H1 (cell line): ENCODE data around the gene GMPR2. TPM values are rescaled to one million over a fixed set of nuclear protein-coding genes. Genes with fewer than 3 reads are reported as not detected.

ENCODE experiments used
- CTCF ChIA-PET: fragments of 300-600 bp; sonication (Branson Sonifier 250); formaldehyde crosslinking; loops from one replicate; lab custom pipeline; 2021; ENCODE audit not compliant: partially characterized antibody; lab: Charles Lee
- POLR2A ChIA-PET: fragments of 300-600 bp; sonication (Branson Sonifier 250); formaldehyde crosslinking; loops from one replicate; lab custom pipeline; 2021; ENCODE audit warnings: inconsistent platforms; ENCODE audit not compliant: partially characterized antibody; lab: Charles Lee
- DNase-seq, 2 experiments: peaks; one replicate each; pipeline versions ENCODE4 v3.0.0 to v3.0.0-alpha.2; 2010 to 2022; ENCODE audit warnings: low spot score in 2 of 2, low read depth in 1 of 2, mixed read lengths in 1 of 2
- FAIRE-seq: peaks from 2 replicates; lab custom pipeline; 2011; peaks lifted over from hg19 to GRCh38; lab: Jason Lieb, UNC
- H2AFZ ChIP-seq: 2 replicates; pipeline ENCODE4 v1.8.1; 2012; ENCODE audit warnings: low read length, inconsistent platforms
- H2AK5ac ChIP-seq: 2 replicates; pipeline ENCODE4 v1.6.1; 2013; ENCODE audit warnings: low read depth, low read length
- H2BK120ac ChIP-seq: replicated peaks from 2 replicates; pipeline ENCODE3; 2013; ENCODE audit warnings: low read depth, low read length, inconsistent platforms
- H2BK12ac ChIP-seq: 2 replicates; pipeline ENCODE4 v1.6.1; 2013; ENCODE audit warnings: low read depth, low read length
- H2BK15ac ChIP-seq: 2 replicates; pipeline ENCODE4 v1.6.1; 2013; ENCODE audit warnings: low read length
- H2BK20ac ChIP-seq: 2 replicates; pipeline ENCODE4 v1.6.1; 2013; ENCODE audit warnings: low read length
- H2BK5ac ChIP-seq: 2 replicates; pipeline ENCODE4 v1.6.1; 2013; ENCODE audit warnings: low read depth, low read length
- H3K14ac ChIP-seq: 2 replicates; pipeline ENCODE4 v1.6.1; 2013; ENCODE audit warnings: inconsistent platforms; ENCODE audit not compliant: insufficient read length
- H3K18ac ChIP-seq: 2 replicates; pipeline ENCODE4 v1.6.1; 2013; ENCODE audit warnings: low read length; ENCODE audit errors: extremely low read depth
- H3K23ac ChIP-seq: 2 replicates; pipeline ENCODE4 v1.6.1; 2013; ENCODE audit warnings: inconsistent platforms; ENCODE audit not compliant: insufficient read length
- H3K23me2 ChIP-seq: 2 replicates; pipeline ENCODE4 v1.6.1; 2013; ENCODE audit warnings: low read depth, low read length
- H3K27ac ChIP-seq: 2 replicates; pipeline ENCODE4 v1.6.1; 2011; ENCODE audit warnings: low read depth, low read length, inconsistent platforms
- H3K27me3 ChIP-seq, 4 experiments: replicated peaks in 1 of 4; 1 replicate in 1 of 4; 2 replicates in 3 of 4; pipeline versions ENCODE4 v1.6.1 to v1.8.1; 2011 to 2013; ENCODE audit warnings: low read length in 3 of 4, mild to moderate bottlenecking in 3 of 4, inconsistent platforms in 2 of 4, mixed read lengths in 2 of 4, moderate library complexity in 1 of 4; ENCODE audit not compliant: control insufficient read depth in 3 of 4, insufficient read depth in 3 of 4; ENCODE audit errors: extremely low read depth in 1 of 4
- H3K36me3 ChIP-seq, 4 experiments: 2 replicates each; pipeline versions ENCODE4 v1.6.1 to v1.8.1; 2011 to 2013; ENCODE audit warnings: mild to moderate bottlenecking in 4 of 4, low read length in 3 of 4, moderate library complexity in 2 of 4, control low read depth in 1 of 4, inconsistent platforms in 1 of 4; ENCODE audit not compliant: insufficient read depth in 4 of 4, control insufficient read depth in 2 of 4
- H3K4ac ChIP-seq: replicated peaks from 2 replicates; pipeline ENCODE3; 2013; ENCODE audit warnings: low read length, low read depth, mixed read lengths, inconsistent platforms; ENCODE audit not compliant: insufficient read length
- H3K4me1 ChIP-seq, 4 experiments: replicated peaks in 1 of 4; 1 replicate in 1 of 4; 2 replicates in 3 of 4; pipeline versions ENCODE4 v1.6.1 to v1.8.1; 2011 to 2013; ENCODE audit warnings: low read length in 3 of 4, inconsistent platforms in 2 of 4, mixed read lengths in 1 of 4; ENCODE audit not compliant: insufficient read depth in 4 of 4, control insufficient read depth in 3 of 4
- H3K4me2 ChIP-seq, 2 experiments: 2 replicates each; pipeline versions ENCODE4 v1.6.1 to v1.8.1; 2011 to 2013; ENCODE audit warnings: low read depth in 2 of 2, low read length in 2 of 2, control low read depth in 1 of 2, inconsistent platforms in 1 of 2, mild to moderate bottlenecking in 1 of 2; ENCODE audit not compliant: insufficient read depth in 1 of 2
- H3K4me3 ChIP-seq, 4 experiments: fragments of 200-600, 300-600 bp in 1 of 4; sonication (generic), shearing (Covaris generic), sonication (Bioruptor Twin) in 1 of 4; 2 replicates each; pipeline versions ENCODE4 v1.5.1 to v1.8.1; 2011 to 2016; ENCODE audit warnings: low read length in 4 of 4, low read depth in 3 of 4, control low read depth in 2 of 4, inconsistent platforms in 2 of 4, mild to moderate bottlenecking in 2 of 4, mixed read lengths in 1 of 4, moderate library complexity in 1 of 4; ENCODE audit not compliant: insufficient read depth in 2 of 4; ENCODE audit errors: extremely low read depth in 1 of 4
- H3K56ac ChIP-seq: replicated peaks from 2 replicates; pipeline ENCODE3; 2013; ENCODE audit warnings: low read depth, mild to moderate bottlenecking, mixed read lengths, low read length, inconsistent platforms; ENCODE audit not compliant: insufficient read length
- H3K79me1 ChIP-seq: 2 replicates; pipeline ENCODE4 v1.6.1; 2013; ENCODE audit warnings: low read depth, low read length, control low read depth
- H3K79me2 ChIP-seq, 2 experiments: 2 replicates each; pipeline versions ENCODE4 v1.6.1 to v1.8.1; 2012 to 2013; ENCODE audit warnings: low read length in 2 of 2, mild to moderate bottlenecking in 2 of 2, inconsistent platforms in 1 of 2; ENCODE audit not compliant: insufficient read depth in 2 of 2, control insufficient read depth in 1 of 2
- H3K9ac ChIP-seq, 4 experiments: replicated peaks in 1 of 4; 1 replicate in 1 of 4; 2 replicates in 3 of 4; pipeline versions ENCODE4 v1.6.1 to v1.8.1; 2011 to 2013; ENCODE audit warnings: low read depth in 3 of 4, low read length in 3 of 4, control low read depth in 2 of 4, mild to moderate bottlenecking in 2 of 4, moderate library complexity in 2 of 4, inconsistent platforms in 1 of 4; ENCODE audit errors: extremely low read depth in 1 of 4
- H3K9me3 ChIP-seq, 2 experiments: 2 replicates each; pipeline versions ENCODE4 v1.6.1 to v1.8.1; 2012 to 2013; ENCODE audit warnings: mild to moderate bottlenecking in 2 of 2, moderate library complexity in 2 of 2, control low read depth in 1 of 2, inconsistent platforms in 1 of 2, low read depth in 1 of 2, low read length in 1 of 2, mixed read lengths in 1 of 2; ENCODE audit not compliant: insufficient read depth in 2 of 2
- H4K20me1 ChIP-seq, 2 experiments: replicated peaks in 1 of 2; 2 replicates each; pipeline versions ENCODE3 to v1.8.1; 2011 to 2013; ENCODE audit warnings: inconsistent platforms in 2 of 2, low read length in 2 of 2, mild to moderate bottlenecking in 1 of 2; ENCODE audit not compliant: insufficient read depth in 2 of 2, control insufficient read depth in 1 of 2
- H4K5ac ChIP-seq: 2 replicates; pipeline ENCODE4 v1.6.1; 2013; ENCODE audit warnings: low read length, low read depth, mixed read lengths, inconsistent platforms; ENCODE audit not compliant: insufficient read length
- H4K8ac ChIP-seq: 2 replicates; pipeline ENCODE4 v1.8.0; 2013; ENCODE audit warnings: mild to moderate bottlenecking, moderate library complexity, low read length, inconsistent platforms; ENCODE audit not compliant: insufficient read depth; ENCODE audit errors: extremely low read depth
- H4K91ac ChIP-seq: replicated peaks from 2 replicates; pipeline ENCODE3; 2013; ENCODE audit warnings: low read length, mixed read lengths, inconsistent platforms; ENCODE audit not compliant: insufficient read length
- BACH1 ChIP-seq: IDR thresholded peaks from 2 replicates; pipeline ENCODE4 v1.6.1; 2012; ENCODE audit warnings: low read length, improper control_type of control experiment
- SAP30 ChIP-seq: fragments of 300-600 bp; sonication (generic); IDR thresholded peaks from 2 replicates; pipeline ENCODE4 v1.7.1; 2012; ENCODE audit warnings: low read length, moderate library complexity, mild to moderate bottlenecking, inconsistent platforms; ENCODE audit not compliant: insufficient read depth, insufficient replicate concordance
- WGBS, 2 experiments: shearing (Covaris generic) in 1 of 2; methylation state at CpG; one replicate each; pipeline versions ENCODE4 v1.1.6 to v1.1.7; 2013 to 2015; ENCODE audit warnings: low lambda C conversion rate in 2 of 2, mixed read lengths in 2 of 2, inconsistent platforms in 1 of 2, low coverage in 1 of 2, missing lambda C conversion rate in 1 of 2; ENCODE audit not compliant: insufficient replicate concordance in 2 of 2, insufficient coverage in 1 of 2, insufficient read length in 1 of 2; ENCODE audit errors: extremely low coverage in 1 of 2, missing lambda C conversion rate in 1 of 2; 5-methylcytosine and 5-hydroxymethylcytosine counted together
- polyA plus RNA-seq, 7 experiments: library from polyadenylated mRNA; depleted of rRNA in 3 of 7; stranded (reverse) in 5 of 7; unstranded in 2 of 7; fragments of >200 nt in 5 of 7; fragments of 200-250 nt in 2 of 7; gene quantifications; 1 replicate in 5 of 7; 2 replicates in 1 of 7; 4 replicates in 1 of 7; pipeline versions ENCODE4 v1.2.1 to v1.2.3, GENCODE V29; 2011 to 2013; ENCODE audit warnings: missing spikeins in 2 of 7, mixed read lengths in 2 of 7
- total RNA-seq: library from RNA; stranded (reverse); fragmentation: NEBNext Ultra II Directional; extraction: Animal tissue kit (Norgen Biotek cat#: 25700); gene quantifications from 2 replicates; pipeline ENCODE4 v1.2.1, GENCODE V29; 2021

The GMPR2 gene
- total and polyA plus RNA-seq, 2 of the 8 experiments (the other 6 are each of a cell fraction or from before 2014, with no cell fraction given): 61.6 to 85.3 TPM

- Histone ChIP-seq H2BK12ac (no peak overlapping the region), H2BK15ac (no peak overlapping the region), H4K5ac (no peak overlapping the region), H3K56ac (peak overlapping the region; percentile 11), H3K18ac (no peak overlapping the region), H2AFZ (no peak overlapping the region), H3K27me3 (no peaks in the 10 kb centered on the region; a peak in 1 of 7 replicates), H2BK20ac (no peak overlapping the region), H2BK120ac (no peak overlapping the region), H3K23ac (no peak overlapping the region), H3K4ac (no peak overlapping the region), H3K9me3 (no peaks in the 10 kb centered on the region), H3K79me1 (no peaks in the 10 kb centered on the region), H4K91ac (peak overlapping the region; percentile 60), H3K36me3 (no peaks in the 10 kb centered on the region; a peak in 2 of 8 replicates), H3K27ac (no peak overlapping the region), H4K20me1 (peaks cover 0 to 2% of the 10 kb centered on the region in 2 experiments), H2AK5ac (no peak overlapping the region), H2BK5ac (no peak overlapping the region; the same call in 1 of the 2 replicates), H3K14ac (no peak overlapping the region), H3K4me1 (peaks cover 0 to 4% (median 2%) of the 10 kb centered on the region in 4 experiments; a peak in 4 of 7 replicates), H3K23me2 (peaks cover 5% of the 10 kb centered on the region), H3K4me2 (peak overlapping the region; percentile 55 to 97), H4K8ac (peak overlapping the region; percentile 51; the same call in 1 of the 2 replicates), H3K9ac (no peak overlapping the region), H3K79me2 (no peaks in the 10 kb centered on the region), H3K4me3 (peak overlapping the region; percentile 61 to 89 (median 82))
- no peak for FAIRE-seq
- ChIA-PET POLR2A (interaction anchor here (0.8 to 3.8 kb wide), 27 partner anchors 9 to 136 kb away, joined by 3 to 26 read pairs (median 7); partner anchors contain the start of genes CHMP4A, CIDEB, DHRS1 and EMC9), CTCF (interaction anchor here (0.7 to 8.6 kb wide), 14 partner anchors 10 to 214 kb away, joined by 3 to 94 read pairs (median 18); partner anchors contain the start of genes CIDEB, DHRS1, GMPR2 and LTB4R2)
- 36% methylated on average over 3 of the region's 3 CpGs; no CpG with 5 or more reads in 1 of the 2 experiments for WGBS, 2 experiments
- TF ChIP-seq SAP30: peak; percentile 84
- TF ChIP-seq BACH1: no peak
- no peak for DNase-seq
Observed at GRCh38 chr14:24271834-24272263, 39.1 kb downstream of the GMPR2 start.
